H1 (cell line): Measurements from ENCODE around the gene VDR. TPM values are rescaled to one million over a fixed set of nuclear protein-coding genes. Genes with fewer than 3 reads are reported as not detected.

Source experiments
- CTCF ChIA-PET: fragments of 300-600 bp; sonication (Branson Sonifier 250); formaldehyde crosslinking; loops from one replicate; lab custom pipeline; 2021; ENCODE audit not compliant: partially characterized antibody; lab: Charles Lee
- POLR2A ChIA-PET: fragments of 300-600 bp; sonication (Branson Sonifier 250); formaldehyde crosslinking; loops from one replicate; lab custom pipeline; 2021; ENCODE audit warnings: inconsistent platforms; ENCODE audit not compliant: partially characterized antibody; lab: Charles Lee
- DNase-seq, 2 experiments: peaks; one replicate each; pipeline versions ENCODE4 v3.0.0 to v3.0.0-alpha.2; 2010 to 2022; ENCODE audit warnings: low spot score in 2 of 2, low read depth in 1 of 2, mixed read lengths in 1 of 2
- FAIRE-seq: peaks from 2 replicates; lab custom pipeline; 2011; peaks lifted over from hg19 to GRCh38; lab: Jason Lieb, UNC
- H2AFZ ChIP-seq: 2 replicates; pipeline ENCODE4 v1.8.1; 2012; ENCODE audit warnings: low read length, inconsistent platforms
- H2AK5ac ChIP-seq: 2 replicates; pipeline ENCODE4 v1.6.1; 2013; ENCODE audit warnings: low read depth, low read length
- H2BK120ac ChIP-seq: replicated peaks from 2 replicates; pipeline ENCODE3; 2013; ENCODE audit warnings: low read depth, low read length, inconsistent platforms
- H2BK12ac ChIP-seq: 2 replicates; pipeline ENCODE4 v1.6.1; 2013; ENCODE audit warnings: low read depth, low read length
- H2BK15ac ChIP-seq: 2 replicates; pipeline ENCODE4 v1.6.1; 2013; ENCODE audit warnings: low read length
- H2BK20ac ChIP-seq: 2 replicates; pipeline ENCODE4 v1.6.1; 2013; ENCODE audit warnings: low read length
- H2BK5ac ChIP-seq: 2 replicates; pipeline ENCODE4 v1.6.1; 2013; ENCODE audit warnings: low read depth, low read length
- H3K14ac ChIP-seq: 2 replicates; pipeline ENCODE4 v1.6.1; 2013; ENCODE audit warnings: inconsistent platforms; ENCODE audit not compliant: insufficient read length
- H3K18ac ChIP-seq: 2 replicates; pipeline ENCODE4 v1.6.1; 2013; ENCODE audit warnings: low read length; ENCODE audit errors: extremely low read depth
- H3K23ac ChIP-seq: 2 replicates; pipeline ENCODE4 v1.6.1; 2013; ENCODE audit warnings: inconsistent platforms; ENCODE audit not compliant: insufficient read length
- H3K23me2 ChIP-seq: 2 replicates; pipeline ENCODE4 v1.6.1; 2013; ENCODE audit warnings: low read depth, low read length
- H3K27ac ChIP-seq: 2 replicates; pipeline ENCODE4 v1.6.1; 2011; ENCODE audit warnings: low read depth, low read length, inconsistent platforms
- H3K27me3 ChIP-seq, 4 experiments: replicated peaks in 1 of 4; 1 replicate in 1 of 4; 2 replicates in 3 of 4; pipeline versions ENCODE4 v1.6.1 to v1.8.1; 2011 to 2013; ENCODE audit warnings: low read length in 3 of 4, mild to moderate bottlenecking in 3 of 4, inconsistent platforms in 2 of 4, mixed read lengths in 2 of 4, moderate library complexity in 1 of 4; ENCODE audit not compliant: control insufficient read depth in 3 of 4, insufficient read depth in 3 of 4; ENCODE audit errors: extremely low read depth in 1 of 4
- H3K36me3 ChIP-seq, 4 experiments: 2 replicates each; pipeline versions ENCODE4 v1.6.1 to v1.8.1; 2011 to 2013; ENCODE audit warnings: mild to moderate bottlenecking in 4 of 4, low read length in 3 of 4, moderate library complexity in 2 of 4, control low read depth in 1 of 4, inconsistent platforms in 1 of 4; ENCODE audit not compliant: insufficient read depth in 4 of 4, control insufficient read depth in 2 of 4
- H3K4ac ChIP-seq: replicated peaks from 2 replicates; pipeline ENCODE3; 2013; ENCODE audit warnings: low read length, low read depth, mixed read lengths, inconsistent platforms; ENCODE audit not compliant: insufficient read length
- H3K4me1 ChIP-seq, 4 experiments: replicated peaks in 1 of 4; 1 replicate in 1 of 4; 2 replicates in 3 of 4; pipeline versions ENCODE4 v1.6.1 to v1.8.1; 2011 to 2013; ENCODE audit warnings: low read length in 3 of 4, inconsistent platforms in 2 of 4, mixed read lengths in 1 of 4; ENCODE audit not compliant: insufficient read depth in 4 of 4, control insufficient read depth in 3 of 4
- H3K4me2 ChIP-seq, 2 experiments: 2 replicates each; pipeline versions ENCODE4 v1.6.1 to v1.8.1; 2011 to 2013; ENCODE audit warnings: low read depth in 2 of 2, low read length in 2 of 2, control low read depth in 1 of 2, inconsistent platforms in 1 of 2, mild to moderate bottlenecking in 1 of 2; ENCODE audit not compliant: insufficient read depth in 1 of 2
- H3K4me3 ChIP-seq, 4 experiments: fragments of 200-600, 300-600 bp in 1 of 4; sonication (generic), shearing (Covaris generic), sonication (Bioruptor Twin) in 1 of 4; 2 replicates each; pipeline versions ENCODE4 v1.5.1 to v1.8.1; 2011 to 2016; ENCODE audit warnings: low read length in 4 of 4, low read depth in 3 of 4, control low read depth in 2 of 4, inconsistent platforms in 2 of 4, mild to moderate bottlenecking in 2 of 4, mixed read lengths in 1 of 4, moderate library complexity in 1 of 4; ENCODE audit not compliant: insufficient read depth in 2 of 4; ENCODE audit errors: extremely low read depth in 1 of 4
- H3K56ac ChIP-seq: replicated peaks from 2 replicates; pipeline ENCODE3; 2013; ENCODE audit warnings: low read depth, mild to moderate bottlenecking, mixed read lengths, low read length, inconsistent platforms; ENCODE audit not compliant: insufficient read length
- H3K79me1 ChIP-seq: 2 replicates; pipeline ENCODE4 v1.6.1; 2013; ENCODE audit warnings: low read depth, low read length, control low read depth
- H3K79me2 ChIP-seq, 2 experiments: 2 replicates each; pipeline versions ENCODE4 v1.6.1 to v1.8.1; 2012 to 2013; ENCODE audit warnings: low read length in 2 of 2, mild to moderate bottlenecking in 2 of 2, inconsistent platforms in 1 of 2; ENCODE audit not compliant: insufficient read depth in 2 of 2, control insufficient read depth in 1 of 2
- H3K9ac ChIP-seq, 4 experiments: replicated peaks in 1 of 4; 1 replicate in 1 of 4; 2 replicates in 3 of 4; pipeline versions ENCODE4 v1.6.1 to v1.8.1; 2011 to 2013; ENCODE audit warnings: low read depth in 3 of 4, low read length in 3 of 4, control low read depth in 2 of 4, mild to moderate bottlenecking in 2 of 4, moderate library complexity in 2 of 4, inconsistent platforms in 1 of 4; ENCODE audit errors: extremely low read depth in 1 of 4
- H3K9me3 ChIP-seq, 2 experiments: 2 replicates each; pipeline versions ENCODE4 v1.6.1 to v1.8.1; 2012 to 2013; ENCODE audit warnings: mild to moderate bottlenecking in 2 of 2, moderate library complexity in 2 of 2, control low read depth in 1 of 2, inconsistent platforms in 1 of 2, low read depth in 1 of 2, low read length in 1 of 2, mixed read lengths in 1 of 2; ENCODE audit not compliant: insufficient read depth in 2 of 2
- H4K20me1 ChIP-seq, 2 experiments: replicated peaks in 1 of 2; 2 replicates each; pipeline versions ENCODE3 to v1.8.1; 2011 to 2013; ENCODE audit warnings: inconsistent platforms in 2 of 2, low read length in 2 of 2, mild to moderate bottlenecking in 1 of 2; ENCODE audit not compliant: insufficient read depth in 2 of 2, control insufficient read depth in 1 of 2
- H4K5ac ChIP-seq: 2 replicates; pipeline ENCODE4 v1.6.1; 2013; ENCODE audit warnings: low read length, low read depth, mixed read lengths, inconsistent platforms; ENCODE audit not compliant: insufficient read length
- H4K8ac ChIP-seq: 2 replicates; pipeline ENCODE4 v1.8.0; 2013; ENCODE audit warnings: mild to moderate bottlenecking, moderate library complexity, low read length, inconsistent platforms; ENCODE audit not compliant: insufficient read depth; ENCODE audit errors: extremely low read depth
- H4K91ac ChIP-seq: replicated peaks from 2 replicates; pipeline ENCODE3; 2013; ENCODE audit warnings: low read length, mixed read lengths, inconsistent platforms; ENCODE audit not compliant: insufficient read length
- ASH2L ChIP-seq: fragments of 200-600, 300-600 bp; sonication (generic); IDR thresholded peaks from one replicate; pipeline ENCODE4 v1.7.1; 2017; ENCODE audit warnings: low read length
- CBX8 ChIP-seq: fragments of 300-800, 300-1000 bp; sonication (generic); IDR thresholded peaks from 2 replicates; pipeline ENCODE4 v1.7.1; 2016; ENCODE audit warnings: low read depth, low read length, borderline replicate concordance
- CHD1 ChIP-seq: IDR thresholded peaks from 2 replicates; pipeline ENCODE4 v1.6.1; 2012; ENCODE audit warnings: low read depth, low read length, improper control_type of control experiment
- CTBP2 ChIP-seq: IDR thresholded peaks from 2 replicates; pipeline ENCODE4 v1.7.0; 2011; ENCODE audit warnings: borderline replicate concordance, mild to moderate bottlenecking, moderate library complexity, mixed read lengths, low read length; ENCODE audit not compliant: insufficient read depth, insufficient read length
- GABPA ChIP-seq: IDR thresholded peaks from 2 replicates; pipeline ENCODE4 v1.6.1; 2011; ENCODE audit warnings: mild to moderate bottlenecking, low read length, moderate library complexity, borderline replicate concordance; ENCODE audit not compliant: insufficient read depth
- HDAC2 ChIP-seq, 2 experiments: fragments of 300-600 bp in 1 of 2; sonication (generic) in 1 of 2; IDR thresholded peaks; 2 replicates each; pipeline ENCODE4 v1.6.1; 2011 to 2012; ENCODE audit warnings: low read depth in 2 of 2, low read length in 2 of 2, mild to moderate bottlenecking in 2 of 2, moderate library complexity in 2 of 2, borderline replicate concordance in 1 of 2, inconsistent platforms in 1 of 2
- JUND ChIP-seq: IDR thresholded peaks from 2 replicates; pipeline ENCODE4 v1.6.1; 2011; ENCODE audit warnings: mild to moderate bottlenecking, improper control_type of control experiment, low read length
- KDM4A ChIP-seq: IDR thresholded peaks from one replicate; pipeline ENCODE4 v1.7.1; 2012; ENCODE audit warnings: low read depth, mild to moderate bottlenecking, moderate library complexity, low read length, inconsistent platforms; ENCODE audit not compliant: severe bottlenecking
- SP4 ChIP-seq: IDR thresholded peaks from 2 replicates; pipeline ENCODE4 v1.6.1; 2012; ENCODE audit warnings: low read length, inconsistent platforms
- TEAD4 ChIP-seq: IDR thresholded peaks from 2 replicates; pipeline ENCODE4 v1.6.1; 2012; ENCODE audit warnings: low read depth, low read length, inconsistent platforms, mixed read lengths
- WGBS, 2 experiments: shearing (Covaris generic) in 1 of 2; methylation state at CpG; one replicate each; pipeline versions ENCODE4 v1.1.6 to v1.1.7; 2013 to 2015; ENCODE audit warnings: low lambda C conversion rate in 2 of 2, mixed read lengths in 2 of 2, inconsistent platforms in 1 of 2, low coverage in 1 of 2, missing lambda C conversion rate in 1 of 2; ENCODE audit not compliant: insufficient replicate concordance in 2 of 2, insufficient coverage in 1 of 2, insufficient read length in 1 of 2; ENCODE audit errors: extremely low coverage in 1 of 2, missing lambda C conversion rate in 1 of 2; 5-methylcytosine and 5-hydroxymethylcytosine counted together
- polyA plus RNA-seq, 7 experiments: library from polyadenylated mRNA; depleted of rRNA in 3 of 7; stranded (reverse) in 5 of 7; unstranded in 2 of 7; fragments of >200 nt in 5 of 7; fragments of 200-250 nt in 2 of 7; gene quantifications; 1 replicate in 5 of 7; 2 replicates in 1 of 7; 4 replicates in 1 of 7; pipeline versions ENCODE4 v1.2.1 to v1.2.3, GENCODE V29; 2011 to 2013; ENCODE audit warnings: missing spikeins in 2 of 7, mixed read lengths in 2 of 7
- total RNA-seq: library from RNA; stranded (reverse); fragmentation: NEBNext Ultra II Directional; extraction: Animal tissue kit (Norgen Biotek cat#: 25700); gene quantifications from 2 replicates; pipeline ENCODE4 v1.2.1, GENCODE V29; 2021
- TF ChIP-seq, protein P1 (sequence below): IDR thresholded peaks from 2 replicates; pipeline ENCODE4 v1.6.1; 2012; ENCODE audit warnings: inconsistent platforms
- TF ChIP-seq, protein P2 (sequence below): IDR thresholded peaks from 2 replicates; pipeline ENCODE4 v1.6.1; 2011; ENCODE audit warnings: low read length, improper control_type of control experiment

The VDR gene
- total and polyA plus RNA-seq, 2 of the 8 experiments (the other 6 are each of a cell fraction or from before 2014, with no cell fraction given) = 0.44 to 0.65 TPM

DNA sequence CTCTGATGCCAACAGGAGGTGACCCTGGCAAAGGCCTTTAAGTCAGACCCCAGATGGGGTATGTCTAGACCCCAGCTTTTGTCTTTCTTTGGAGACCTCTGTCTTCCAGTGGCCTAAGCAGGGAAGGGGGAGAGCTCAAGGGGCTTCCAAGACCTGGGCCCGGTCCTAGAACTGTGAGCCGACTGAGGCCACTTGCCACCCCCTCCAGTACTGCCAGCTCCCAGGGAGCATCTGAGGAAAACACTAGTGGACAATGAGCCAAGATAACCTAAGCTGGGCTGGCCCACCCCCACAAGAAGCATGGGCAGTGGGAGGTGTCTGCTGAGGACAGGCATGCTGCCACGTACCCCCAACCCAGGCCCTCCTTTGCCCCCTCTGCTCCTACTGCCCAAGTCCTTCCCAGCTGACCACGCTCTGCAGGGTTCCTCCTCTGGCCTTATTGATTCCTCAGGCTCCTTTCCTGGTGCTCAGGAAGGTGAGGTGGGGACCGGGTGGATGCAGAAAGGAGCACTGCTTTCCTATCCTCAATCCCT lies 21.1 kb downstream of the VDR start:
- H2AK5ac ChIP-seq = no peak overlapping the region
- H3K27me3 ChIP-seq = no peaks in the 10 kb centered on the region; a peak in 1 of 7 replicates
- no peak overlapping the region for H3K9ac ChIP-seq
- no peaks in the 10 kb centered on the region for H4K20me1 ChIP-seq
- H2BK15ac ChIP-seq = no peak overlapping the region
- no peak overlapping the region for H3K4me3 ChIP-seq
- H3K4me2 ChIP-seq = no peak overlapping the region
- POLR2A ChIA-PET = interaction anchor here (2.5 kb wide), 1 partner anchor 21 kb away, joined by 9 read pairs; the partner anchor contains the start of gene VDR
- H2BK20ac ChIP-seq = no peak overlapping the region
- no peak overlapping the region for H3K14ac ChIP-seq
- no peak overlapping the region for H2BK12ac ChIP-seq
- H3K79me2 ChIP-seq = no peaks in the 10 kb centered on the region
- no peak overlapping the region for H4K91ac ChIP-seq
- H3K79me1 ChIP-seq = no peaks in the 10 kb centered on the region
- DNase-seq = no peak
- no peak overlapping the region for H2AFZ ChIP-seq
- peaks cover 0 to 5% (median 1%) of the 10 kb centered on the region in 4 experiments; a peak in 4 of 7 replicates for H3K4me1 ChIP-seq
- H2BK5ac ChIP-seq = no peak overlapping the region
- no peak overlapping the region for H3K18ac ChIP-seq
- no peaks in the 10 kb centered on the region for H3K23me2 ChIP-seq
- CTCF ChIA-PET = interaction anchor here (0.8 to 6.5 kb wide), 15 partner anchors 9 to 168 kb away, joined by 3 to 37 read pairs (median 4); partner anchors contain the start of gene VDR
- no peaks in the 10 kb centered on the region for H3K9me3 ChIP-seq
- no peak overlapping the region for H3K4ac ChIP-seq
- no peak overlapping the region for H4K8ac ChIP-seq
- no peaks in the 10 kb centered on the region; a peak in 1 of 8 replicates for H3K36me3 ChIP-seq
- no peak overlapping the region for H2BK120ac ChIP-seq
- H3K27ac ChIP-seq = no peak overlapping the region
- H4K5ac ChIP-seq = no peak overlapping the region
- FAIRE-seq = no peak
- H3K23ac ChIP-seq = no peak overlapping the region
- no peak overlapping the region for H3K56ac ChIP-seq
- WGBS, 2 experiments = 84% methylated on average over 4 of the region's 5 CpGs; no CpG with 5 or more reads in 1 of the 2 experiments
- TF ChIP-seq JUND (no peak), HDAC2 (IDR thresholded peaks at IDR 0.05; ENCODE audit: borderline replicate concordance in 1 of 2, low read depth in 2 of 2, low read length in 2 of 2) (no peak), GABPA (no peak), CHD1 (no peak), ASH2L (no peak), CTBP2 (no peak), TEAD4 (no peak), SP4 (no peak), KDM4A (no peak), CBX8 (no peak)
- TF ChIP-seq, protein P1, sequence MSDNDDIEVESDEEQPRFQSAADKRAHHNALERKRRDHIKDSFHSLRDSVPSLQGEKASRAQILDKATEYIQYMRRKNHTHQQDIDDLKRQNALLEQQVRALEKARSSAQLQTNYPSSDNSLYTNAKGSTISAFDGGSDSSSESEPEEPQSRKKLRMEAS = no peak
- TF ChIP-seq, protein P2, sequence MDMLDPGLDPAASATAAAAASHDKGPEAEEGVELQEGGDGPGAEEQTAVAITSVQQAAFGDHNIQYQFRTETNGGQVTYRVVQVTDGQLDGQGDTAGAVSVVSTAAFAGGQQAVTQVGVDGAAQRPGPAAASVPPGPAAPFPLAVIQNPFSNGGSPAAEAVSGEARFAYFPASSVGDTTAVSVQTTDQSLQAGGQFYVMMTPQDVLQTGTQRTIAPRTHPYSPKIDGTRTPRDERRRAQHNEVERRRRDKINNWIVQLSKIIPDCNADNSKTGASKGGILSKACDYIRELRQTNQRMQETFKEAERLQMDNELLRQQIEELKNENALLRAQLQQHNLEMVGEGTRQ = no peak
